SK-N-MC (cell line): ENCODE measurements around the gene ZP3.
"Not testable (repeated sequence)": the region's sequence is repeated elsewhere in the genome, so short reads cannot be mapped to it uniquely, and the experiment has no call there.

Experiments used
- DNase-seq: peaks from one replicate; pipeline ENCODE4 v3.0.0-alpha.2; 2011; ENCODE audit warnings: low read depth, low spot score
- H3K27ac ChIP-seq: fragments of 200-600 bp; sonication (generic); 2 replicates; pipeline ENCODE4 v1.5.1; 2016; ENCODE audit warnings: mixed run types
- H3K36me3 ChIP-seq: fragments of 200-600 bp; sonication (generic); 2 replicates; pipeline ENCODE4 v1.6.1; 2017; ENCODE audit warnings: antibody characterized with exemption, low read length, mixed read lengths; ENCODE audit not compliant: insufficient read depth
- H3K4me3 ChIP-seq: fragments of 200-600 bp; sonication (generic); 2 replicates; pipeline ENCODE4 v1.5.1; 2016
- H3K9ac ChIP-seq: fragments of 200-600 bp; sonication (generic); 2 replicates; pipeline ENCODE4 v1.8.0; 2017; ENCODE audit warnings: mixed run types, mixed read lengths; ENCODE audit not compliant: insufficient read length
- H3K9me3 ChIP-seq: fragments of 200-600 bp; sonication (generic); 2 replicates; pipeline ENCODE4 v1.6.1; 2017; ENCODE audit warnings: low read depth, mild to moderate bottlenecking, antibody characterized with exemption, low read length, moderate library complexity, mixed read lengths
- EZH2 ChIP-seq: fragments of 200-600 bp; sonication (generic); IDR thresholded peaks from one replicate; pipeline ENCODE4 v1.6.1; 2017; ENCODE audit warnings: antibody characterized with exemption
- FOXP2 ChIP-seq: optimal IDR thresholded peaks from 2 replicates; pipeline ENCODE3; 2011; ENCODE audit warnings: mild to moderate bottlenecking, moderate library complexity; ENCODE audit not compliant: insufficient read depth; ENCODE audit errors: extremely low read length, control extremely low read depth
- POLR2AphosphoS5 ChIP-seq: IDR thresholded peaks from 2 replicates; pipeline ENCODE4 v1.6.1; 2012; ENCODE audit warnings: mild to moderate bottlenecking, low read depth, low read length, borderline replicate concordance

The ZP3 gene

DNA sequence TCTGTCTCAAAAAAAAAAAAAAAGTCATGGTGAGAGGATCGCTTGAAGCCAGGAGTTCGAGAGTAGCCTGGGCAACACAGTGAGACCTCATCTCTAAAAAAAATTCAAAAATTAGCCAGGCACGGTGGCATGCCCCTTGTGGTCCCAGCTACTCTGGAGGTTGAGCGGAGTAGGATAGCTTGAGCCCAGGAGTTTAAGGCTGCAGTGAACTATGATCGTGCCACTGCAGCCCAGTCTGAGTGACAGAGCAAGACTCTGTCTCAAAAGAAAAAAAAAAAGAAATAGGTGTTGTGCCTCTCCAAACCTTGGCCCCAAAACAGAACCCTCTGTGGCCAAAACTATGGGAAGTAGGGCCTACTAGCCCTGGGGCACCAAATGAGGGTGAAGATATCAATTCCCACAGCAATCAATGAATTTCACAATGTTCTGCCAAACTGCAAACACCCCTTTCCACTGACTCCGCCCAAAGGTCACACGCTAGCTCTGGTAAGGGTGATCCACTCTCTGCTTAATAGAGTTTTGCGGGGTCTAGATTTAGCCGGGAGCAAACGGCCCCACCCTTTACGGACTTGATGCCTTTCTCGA lies 32.1 kb upstream of the ZP3 start:
- H3K36me3 ChIP-seq: no peaks in the 10 kb centered on the region
- no peak for DNase-seq
- H3K27ac ChIP-seq: peak overlapping the region; percentile 68
- H3K9ac ChIP-seq: peak overlapping the region; percentile 89
- peak overlapping the region; percentile 94 for H3K4me3 ChIP-seq
- TF ChIP-seq POLR2AphosphoS5: no peak
- TF ChIP-seq EZH2: no peak
- no peak for TF ChIP-seq FOXP2
- no peaks in the 10 kb centered on the region for H3K9me3 ChIP-seq

DNA sequence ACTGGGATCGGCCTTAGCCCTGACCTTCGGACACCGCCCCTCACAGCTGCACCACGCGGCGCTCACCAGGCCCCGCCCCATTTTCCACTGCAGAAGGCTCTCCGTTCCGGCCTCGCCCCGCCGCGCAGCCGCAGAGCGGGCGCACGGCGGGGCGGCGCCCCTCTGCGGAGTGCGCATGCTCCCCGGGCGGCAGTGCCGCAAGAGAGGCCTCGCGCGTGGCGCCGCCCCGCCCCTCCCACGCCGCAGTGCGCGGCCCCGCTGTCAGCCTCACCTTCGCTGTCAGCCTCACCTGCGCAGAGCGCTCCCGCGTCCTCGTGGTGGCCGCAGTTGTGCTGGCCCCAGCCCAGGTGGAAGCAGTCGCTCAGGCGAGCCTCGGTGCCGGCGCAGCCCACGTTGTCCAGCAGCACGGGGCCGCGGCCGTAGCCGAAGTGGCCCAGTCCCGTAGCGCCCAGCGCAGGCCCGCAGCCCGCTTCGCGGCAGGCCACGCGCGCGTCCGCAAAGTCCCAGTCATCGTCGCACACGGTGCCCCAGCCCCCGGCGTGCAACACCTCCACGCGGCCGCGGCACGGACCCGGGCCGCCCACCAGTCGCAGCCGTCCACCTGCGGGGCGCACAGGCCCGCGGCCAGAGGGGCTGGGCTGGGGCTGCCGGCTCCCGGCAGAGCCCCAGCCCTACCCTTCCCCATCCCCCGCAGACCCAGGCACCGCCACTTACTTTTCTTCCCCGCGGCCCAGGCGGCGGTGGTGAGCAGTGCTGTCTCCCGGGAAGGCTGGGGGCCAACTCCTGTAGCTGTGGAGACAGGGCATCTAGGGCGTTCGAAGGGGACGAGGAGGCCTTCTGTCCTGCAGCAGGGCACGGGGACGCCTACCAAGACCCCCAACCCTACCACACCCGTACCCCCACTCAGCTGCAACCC lies 31.4 kb upstream of the ZP3 start:
- Histone ChIP-seq H3K9ac (peak overlapping the region; percentile 89), H3K27ac (peak overlapping the region; percentile 68; the same call in 1 of the 2 replicates), H3K36me3 (no peaks in the 10 kb centered on the region), H3K9me3 (no peaks in the 10 kb centered on the region), H3K4me3 (peak overlapping the region; percentile 94)
- DNase-seq: no peak
- no peak for TF ChIP-seq EZH2
- peak; percentile 80 for TF ChIP-seq POLR2AphosphoS5
- TF ChIP-seq FOXP2: peak; percentile 59

DNA sequence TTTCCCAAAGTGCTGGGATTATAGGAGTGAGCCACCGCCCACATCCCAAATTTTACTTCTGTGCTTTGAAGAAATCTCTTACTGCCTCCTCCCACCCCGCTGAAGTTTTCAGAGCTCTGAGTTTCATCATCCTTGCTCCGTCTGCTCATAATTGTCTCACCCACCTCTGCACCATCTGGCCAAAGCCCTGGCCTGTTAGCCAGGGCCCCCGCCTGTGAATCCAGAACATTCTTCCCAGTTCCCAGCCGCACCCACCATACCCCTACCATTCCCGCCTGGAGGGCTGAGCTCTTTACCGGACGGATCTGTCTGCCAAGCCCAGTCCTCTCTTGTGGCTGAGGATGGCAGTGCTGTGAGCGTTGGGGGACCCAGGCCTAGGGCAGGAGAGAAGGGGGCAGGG lies 29.8 kb upstream of the ZP3 start:
- Histone ChIP-seq H3K27ac (peak overlapping the region; percentile 53), H3K36me3 (no peaks in the 10 kb centered on the region)

DNA sequence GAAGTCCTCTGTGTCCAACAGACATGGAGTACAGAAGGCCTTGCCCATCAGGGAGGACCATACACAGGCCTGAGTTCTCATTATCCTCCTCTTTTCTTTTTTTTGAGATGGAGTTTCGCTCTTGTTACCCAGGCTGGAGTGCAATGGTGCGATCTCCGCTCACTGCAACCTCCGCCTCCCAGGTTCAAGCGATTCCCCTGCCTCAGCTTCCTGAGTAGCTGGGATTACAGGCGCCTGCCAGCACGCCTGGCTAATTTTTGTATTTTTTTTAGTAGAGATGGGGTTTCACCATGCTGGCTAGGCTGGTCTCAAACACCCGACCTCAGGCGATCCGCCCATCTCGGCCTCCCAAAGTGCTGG lies 29.2 kb upstream of the ZP3 start:
- not testable (repeated sequence) for H3K36me3 ChIP-seq, H3K9ac ChIP-seq, H3K4me3 ChIP-seq

More for the DNA sequence above, 29.8 kb upstream of the ZP3 start:
- Histone ChIP-seq H3K9ac (no peak overlapping the region), H3K9me3 (no peaks in the 10 kb centered on the region), H3K4me3 (no peak overlapping the region)
- no peak for TF ChIP-seq FOXP2
- no peak for TF ChIP-seq EZH2
- no peak for TF ChIP-seq POLR2AphosphoS5
- DNase-seq: no peak

GRCh38 chr7:76395965-76396726 lies 28.6 kb upstream of the ZP3 start:
- TF ChIP-seq EZH2 (no peak), FOXP2 (no peak), POLR2AphosphoS5 (no peak)
- Histone ChIP-seq H3K9me3 (no peaks in the 10 kb centered on the region), H3K4me3 (no peak overlapping the region), H3K36me3 (no peaks in the 10 kb centered on the region), H3K9ac (no peak overlapping the region), H3K27ac (peak overlapping the region; percentile 74)
- DNase-seq: no peak

More for the DNA sequence above, 29.2 kb upstream of the ZP3 start:
- not testable (repeated sequence) for DNase-seq, H3K9me3 ChIP-seq
- H3K27ac ChIP-seq: peak overlapping the region; percentile 64

DNA sequence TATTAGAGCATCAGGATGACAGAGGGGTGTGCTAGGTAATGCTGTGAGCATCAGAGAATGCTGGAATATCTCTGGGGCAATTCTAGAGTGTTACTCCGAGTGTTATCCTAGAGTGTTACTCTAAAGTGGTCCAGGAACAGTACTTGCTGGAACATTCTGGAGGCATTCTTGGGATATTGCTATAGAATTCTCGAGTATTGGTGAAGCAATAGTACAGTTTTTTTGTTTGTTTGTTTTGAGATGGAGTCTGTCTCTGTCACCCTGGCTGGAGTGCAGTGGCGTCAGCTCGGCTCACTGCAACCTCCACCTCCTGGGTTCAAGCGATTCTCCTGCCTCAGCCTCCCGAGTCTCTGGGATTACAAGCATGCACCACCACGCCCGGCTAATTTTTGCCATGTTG lies 27.9 kb upstream of the ZP3 start:
- TF ChIP-seq FOXP2 (no peak), EZH2 (no peak), POLR2AphosphoS5 (no peak)
- peak overlapping the region; percentile 74 for H3K27ac ChIP-seq
- H3K4me3 ChIP-seq: peak overlapping the region; percentile 78
- no peak overlapping the region for H3K9ac ChIP-seq
- DNase-seq: no peak
- no peaks in the 10 kb centered on the region for H3K9me3 ChIP-seq
- H3K36me3 ChIP-seq: no peaks in the 10 kb centered on the region

DNA sequence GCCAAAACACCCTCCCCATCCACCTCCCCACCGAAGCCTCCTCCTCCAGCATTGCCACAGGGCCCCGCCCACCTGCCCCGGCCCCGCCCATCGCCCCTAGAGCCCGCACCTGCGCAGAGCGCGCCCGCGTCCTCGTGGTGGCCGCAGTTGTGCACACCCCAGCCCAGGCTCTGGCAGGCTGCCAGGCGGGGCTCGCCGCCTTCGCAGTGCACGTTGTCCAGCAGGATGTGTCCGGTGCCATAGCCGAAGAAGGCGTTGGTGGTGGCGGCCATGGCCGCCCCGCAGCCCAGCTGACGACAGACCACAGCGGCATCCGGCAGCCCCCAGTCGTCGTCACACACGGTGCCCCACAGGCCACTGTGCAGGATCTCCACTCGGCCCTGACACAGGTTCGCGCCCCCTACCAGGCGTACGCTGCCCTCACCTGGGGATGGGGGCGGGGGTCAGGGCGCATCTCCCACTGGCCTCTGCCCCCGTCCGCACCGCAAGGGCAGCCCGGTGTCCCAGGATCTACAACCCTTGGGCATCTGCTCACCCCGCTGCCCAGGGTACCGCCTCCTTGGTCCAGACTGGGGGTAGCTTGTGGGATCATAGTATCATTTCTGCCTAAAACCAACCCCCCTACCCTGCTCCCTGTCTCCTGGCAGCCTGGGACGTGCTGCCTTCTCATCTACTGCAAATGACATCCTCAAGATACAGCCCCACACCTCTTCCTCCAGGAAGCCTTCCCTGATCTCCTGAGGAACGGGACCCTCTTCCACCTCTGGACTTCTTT lies 27.2 kb upstream of the ZP3 start:
- Histone ChIP-seq H3K9me3 (no peaks in the 10 kb centered on the region), H3K9ac (peak overlapping the region; percentile 61), H3K36me3 (no peaks in the 10 kb centered on the region), H3K27ac (no peak overlapping the region), H3K4me3 (peak overlapping the region; percentile 78)
- DNase-seq: no peak
- TF ChIP-seq EZH2 (no peak), POLR2AphosphoS5 (peak; percentile 74; the same call in 1 of the 2 replicates), FOXP2 (no peak)
